HEK293 (cell line): Measurements from ENCODE around the gene GNAQ.

ENCODE experiments used
- CTCF ChIA-PET: fragments of 350-600 bp; formaldehyde crosslinking; extraction: SDS; loops from one replicate; lab custom pipeline; 2021; ENCODE audit warnings: antibody characterized with exemption; lab: Yijun Ruan, JAX
- POLR2A ChIA-PET: fragments of 300-600 bp; formaldehyde crosslinking; extraction: SDS; loops from one replicate; lab custom pipeline; 2020; ENCODE audit warnings: antibody characterized with exemption, inconsistent platforms; lab: Yijun Ruan, JAX
- H3K27ac ChIP-seq: fragments of 200-500 bp; sonication (Bioruptor generic); 2 replicates; pipeline ENCODE4 v1.5.1; 2014; ENCODE audit warnings: low read depth, low read length, control low read depth, inconsistent platforms; ENCODE audit errors: extremely low read depth
- H3K36me3 ChIP-seq, 2 experiments: fragments of 200-500 bp in 1 of 2; sonication (Bioruptor generic) in 1 of 2; 1 replicate in 1 of 2; 2 replicates in 1 of 2; pipeline ENCODE4 v1.5.1; 2014 to 2017; ENCODE audit warnings: inconsistent platforms in 2 of 2, low read length in 2 of 2; ENCODE audit not compliant: control insufficient read depth in 2 of 2, insufficient read depth in 1 of 2
- H3K4me1 ChIP-seq: fragments of 200-500 bp; sonication (Bioruptor generic); 2 replicates; pipeline ENCODE4 v1.5.1; 2014; ENCODE audit warnings: mild to moderate bottlenecking, low read length, inconsistent platforms; ENCODE audit not compliant: control insufficient read depth, insufficient read depth
- H3K4me3 ChIP-seq: 2 replicates; pipeline ENCODE4 v1.5.1; 2011; ENCODE audit warnings: low read depth, mild to moderate bottlenecking, control low read depth, low read length, moderate library complexity
- H3K9me3 ChIP-seq: fragments of 200-500 bp; sonication (Bioruptor generic); 2 replicates; pipeline ENCODE4 v1.5.1; 2014; ENCODE audit warnings: low read depth, low read length, inconsistent platforms; ENCODE audit not compliant: control insufficient read depth, insufficient read depth
- ATF2 ChIP-seq: fragments of 450-650 bp; formaldehyde crosslinking; IDR thresholded peaks from 2 replicates; pipeline ENCODE4 v1.5.1; 2016; ENCODE audit warnings: missing biosample characterization, missing genetic modification characterization, low read depth
- KLF1 ChIP-seq: fragments of 450-650 bp; formaldehyde crosslinking; IDR thresholded peaks from 2 replicates; pipeline ENCODE4 v1.5.1; 2016; ENCODE audit warnings: missing biosample characterization, missing genetic modification characterization
- SALL2 ChIP-seq: fragments of 450-650 bp; formaldehyde crosslinking; IDR thresholded peaks from 2 replicates; pipeline ENCODE4 v1.5.0; 2017; ENCODE audit warnings: missing biosample characterization, mild to moderate bottlenecking, missing genetic modification characterization, borderline replicate concordance
- ZBTB44 ChIP-seq: fragments of 450-650 bp; IDR thresholded peaks from 2 replicates; pipeline ENCODE4 v1.5.1; 2018; ENCODE audit warnings: missing biosample characterization, mild to moderate bottlenecking, missing genetic modification characterization
- ZEB2 ChIP-seq: fragments of 450-650 bp; formaldehyde crosslinking; IDR thresholded peaks from 2 replicates; pipeline ENCODE4 v1.5.1; 2016; ENCODE audit warnings: missing biosample characterization, missing genetic modification characterization
- ZNF121 ChIP-seq: fragments of 450-650 bp; formaldehyde crosslinking; IDR thresholded peaks from 2 replicates; pipeline ENCODE4 v1.5.1; 2016; ENCODE audit warnings: missing biosample characterization, missing genetic modification characterization
- ZNF140 ChIP-seq: fragments of 450-650 bp; formaldehyde crosslinking; IDR thresholded peaks from 2 replicates; pipeline ENCODE4 v1.5.1; 2016; ENCODE audit warnings: missing biosample characterization, missing genetic modification characterization
- ZNF18 ChIP-seq: fragments of 450-650 bp; formaldehyde crosslinking; IDR thresholded peaks from 2 replicates; pipeline ENCODE4 v1.5.1; 2016; ENCODE audit warnings: missing biosample characterization, missing genetic modification characterization
- ZNF221 ChIP-seq: fragments of 450-650 bp; formaldehyde crosslinking; IDR thresholded peaks from 2 replicates; pipeline ENCODE4 v1.5.1; 2017; ENCODE audit warnings: missing biosample characterization, missing genetic modification characterization, borderline replicate concordance
- ZNF292 ChIP-seq: fragments of 450-650 bp; formaldehyde crosslinking; IDR thresholded peaks from 2 replicates; pipeline ENCODE4 v1.5.1; 2016; ENCODE audit warnings: low read depth, missing biosample characterization, missing genetic modification characterization, borderline replicate concordance
- ZNF366 ChIP-seq: fragments of 450-650 bp; formaldehyde crosslinking; conservative IDR thresholded peaks from 2 replicates; pipeline ENCODE4 v1.5.1; 2016; ENCODE audit warnings: missing biosample characterization, missing genetic modification characterization
- ZNF426 ChIP-seq: fragments of 450-650 bp; formaldehyde crosslinking; IDR thresholded peaks from 2 replicates; pipeline ENCODE4 v1.5.1; 2017; ENCODE audit warnings: missing biosample characterization, missing genetic modification characterization, mild to moderate bottlenecking, inconsistent platforms, moderate library complexity
- ZNF610 ChIP-seq: fragments of 450-650 bp; formaldehyde crosslinking; IDR thresholded peaks from 2 replicates; pipeline ENCODE4 v1.5.1; 2016; ENCODE audit warnings: missing biosample characterization, missing genetic modification characterization, borderline replicate concordance
- ZNF785 ChIP-seq: fragments of 450-650 bp; formaldehyde crosslinking; IDR thresholded peaks from 2 replicates; pipeline ENCODE4 v1.5.1; 2016; ENCODE audit warnings: missing biosample characterization, missing genetic modification characterization

GNAQ gene

GRCh38 chr9:77672183-77672582, 359.4 kb downstream of the GNAQ start:
- Histone ChIP-seq H3K4me3 (no peak overlapping the region), H3K27ac (no peak overlapping the region)
- POLR2A ChIA-PET = no interaction called here
- TF ChIP-seq ZNF121 (tag by site-specific recombination) (no peak), ATF2 (tag by site-specific recombination) (no peak), KLF1 (no peak), ZNF221 (tag by site-specific recombination) (no peak)
- TF ChIP-seq, all 188 proteins: peak for 0
- Histone ChIP-seq H3K4me1 (no peaks in the 10 kb centered on the region), H3K36me3 (no peaks in the 10 kb centered on the region), H3K9me3 (no peaks in the 10 kb centered on the region)
- CTCF ChIA-PET = no interaction called here

GRCh38 chr9:77667151-77667550, 364.5 kb downstream of the GNAQ start:
- POLR2A ChIA-PET = no interaction called here
- TF ChIP-seq ZNF18 (tag by site-specific recombination) (no peak), ZNF292 (tag by site-specific recombination) (no peak), SALL2 (tag by site-specific recombination) (no peak), ZNF785 (no peak), ZNF121 (tag by site-specific recombination) (no peak), ZNF366 (tag by site-specific recombination) (no peak), ZBTB44 (tag by site-specific recombination) (no peak), ZNF426 (no peak), ZNF610 (no peak), ZEB2 (tag by site-specific recombination) (no peak), ZNF140 (tag by site-specific recombination) (no peak)
- Histone ChIP-seq H3K9me3 (no peaks in the 10 kb centered on the region), H3K27ac (no peak overlapping the region), H3K36me3 (no peaks in the 10 kb centered on the region), H3K4me1 (no peaks in the 10 kb centered on the region), H3K4me3 (no peak overlapping the region)
- CTCF ChIA-PET = interaction anchor here (0.8 kb wide), 1 partner anchor 84 kb away, joined by 3 read pairs; no protein-coding TSS in a partner anchor
